Neural crest cell (in vitro differentiated cells): Measurements from ENCODE around the gene NIPA2. TPM values are rescaled to one million over a fixed set of nuclear protein-coding genes. Genes with fewer than 3 reads are reported as not detected.

ENCODE experiments used
- DNase-seq: peaks from one replicate; pipeline ENCODE4 v3.0.0; 2021; ENCODE audit warnings: low read depth, mixed read lengths, low spot score
- H3K27ac Mint-ChIP-seq: one replicate; pipeline ENCODE4 v1.8.0; 2021; ENCODE audit warnings: mild to moderate bottlenecking, mixed read lengths; ENCODE audit not compliant: unreplicated experiment
- H3K27me3 Mint-ChIP-seq: 2 replicates; pipeline ENCODE4 v1.8.0; 2021; ENCODE audit warnings: low read depth, mild to moderate bottlenecking, mixed read lengths
- H3K36me3 Mint-ChIP-seq: 2 replicates; pipeline ENCODE4 v1.8.0; 2021; ENCODE audit warnings: low read depth, mild to moderate bottlenecking, mixed read lengths
- H3K4me1 Mint-ChIP-seq: 2 replicates; pipeline ENCODE4 v1.8.0; 2021; ENCODE audit warnings: mixed read lengths
- H3K4me3 Mint-ChIP-seq: one replicate; pipeline ENCODE4 v1.8.0; 2021; ENCODE audit warnings: mild to moderate bottlenecking, mixed read lengths
- H3K9me3 Mint-ChIP-seq: 2 replicates; pipeline ENCODE4 v1.8.0; 2021; ENCODE audit warnings: mixed read lengths
- CTCF ChIP-seq: fragments of 200-600 bp; sonication (generic); conservative IDR thresholded peaks from 2 replicates; pipeline ENCODE4 v1.5.0; 2021; ENCODE audit warnings: antibody characterized with exemption, mild to moderate bottlenecking
- total RNA-seq: library from RNA; stranded (reverse); gene quantifications from 2 replicates; pipeline ENCODE4 v1.2.1, GENCODE V29; 2021

NIPA2 gene
- total RNA-seq, 1 donor from 2014 or later = 49.9 TPM

- H3K4me1 Mint-ChIP-seq = no peaks in the 10 kb centered on the region
- no peaks in the 10 kb centered on the region for H3K9me3 Mint-ChIP-seq
- no peak overlapping the region for H3K27ac Mint-ChIP-seq
These were observed 50.8 kb downstream of the NIPA2 start for GRCh38 chr15:22889146-22889818.

GRCh38 chr15:22890296-22890695, 51.8 kb downstream of the NIPA2 start:
- Mint-ChIP-seq H3K4me3 (no peak overlapping the region), H3K36me3 (peaks cover 10% of the 10 kb centered on the region), H3K27ac (no peak overlapping the region), H3K27me3 (no peaks in the 10 kb centered on the region), H3K9me3 (no peaks in the 10 kb centered on the region), H3K4me1 (no peaks in the 10 kb centered on the region)
- TF ChIP-seq CTCF = no peak
- DNase-seq = no peak

More at GRCh38 chr15:22889146-22889818, 50.8 kb downstream of the NIPA2 start:
- no peaks in the 10 kb centered on the region for H3K27me3 Mint-ChIP-seq
- DNase-seq = no peak
- no peak for TF ChIP-seq CTCF
- peaks cover 10% of the 10 kb centered on the region for H3K36me3 Mint-ChIP-seq
- H3K4me3 Mint-ChIP-seq = no peak overlapping the region

GRCh38 chr15:22891426-22892210, 53.2 kb downstream of the NIPA2 start:
- no peaks in the 10 kb centered on the region for H3K4me1 Mint-ChIP-seq
- H3K36me3 Mint-ChIP-seq = peaks cover 12% of the 10 kb centered on the region
- no peaks in the 10 kb centered on the region for H3K27me3 Mint-ChIP-seq
- no peak overlapping the region for H3K27ac Mint-ChIP-seq
- no peak for DNase-seq
- no peaks in the 10 kb centered on the region for H3K9me3 Mint-ChIP-seq
- H3K4me3 Mint-ChIP-seq = no peak overlapping the region
- no peak for TF ChIP-seq CTCF

GRCh38 chr15:22892333-22892732, 53.9 kb downstream of the NIPA2 start:
- DNase-seq = no peak
- no peak for TF ChIP-seq CTCF
- no peaks in the 10 kb centered on the region for H3K4me1 Mint-ChIP-seq
- H3K27me3 Mint-ChIP-seq = no peaks in the 10 kb centered on the region
- peak overlapping the region; percentile 30 for H3K27ac Mint-ChIP-seq
- no peaks in the 10 kb centered on the region for H3K9me3 Mint-ChIP-seq
- H3K36me3 Mint-ChIP-seq = peaks cover 12% of the 10 kb centered on the region
- no peak overlapping the region for H3K4me3 Mint-ChIP-seq

GRCh38 chr15:22893081-22893480, 54.6 kb downstream of the NIPA2 start:
- Mint-ChIP-seq H3K27me3 (no peaks in the 10 kb centered on the region), H3K9me3 (no peaks in the 10 kb centered on the region), H3K4me3 (no peak overlapping the region), H3K4me1 (no peaks in the 10 kb centered on the region), H3K27ac (peak overlapping the region; percentile 35), H3K36me3 (peaks cover 12% of the 10 kb centered on the region)
- DNase-seq = no peak
- TF ChIP-seq CTCF = no peak
